SK-N-SH (cell line): ENCODE results near the gene LARP7. TPM values are rescaled to one million over a fixed set of nuclear protein-coding genes. Genes with fewer than 3 reads are reported as not detected.
A peak's percentile ranks its signal among the peaks of the same experiment; 100 is the strongest.

ENCODE experiments used
- CTCF ChIA-PET: fragments of 300-600, 350-600 bp; formaldehyde crosslinking; extraction: SDS; loops from one replicate; lab custom pipeline; 2021; lab: Yijun Ruan, JAX
- POLR2A ChIA-PET: fragments of 350-600 bp; sonication (Branson Sonifier 250); formaldehyde crosslinking; extraction: SDS; loops from one replicate; lab custom pipeline; 2020; ENCODE audit warnings: antibody characterized with exemption, inconsistent platforms; lab: Yijun Ruan, JAX
- DNase-seq: peaks from one replicate; pipeline ENCODE4 v3.0.0; 2012
- H2AFZ ChIP-seq: fragments of 200-600 bp; sonication (generic); 2 replicates; pipeline ENCODE4 v1.8.1; 2016; ENCODE audit warnings: antibody characterized with exemption, mild to moderate bottlenecking, low read depth
- H3F3A ChIP-seq: fragments of 200-600 bp; sonication (generic); replicated peaks from 2 replicates; pipeline ENCODE3; 2016; ENCODE audit warnings: antibody characterized with exemption, mild to moderate bottlenecking; ENCODE audit not compliant: insufficient read depth
- H3K27ac ChIP-seq, 2 experiments: fragments of 200-500 bp in 1 of 2; fragments of 200-600 bp in 1 of 2; sonication (Bioruptor generic) in 1 of 2; sonication (generic), shearing (Covaris generic) in 1 of 2; 2 replicates each; pipeline versions ENCODE4 v1.5.1 to v1.6.1; 2014 to 2016; ENCODE audit warnings: low read depth in 2 of 2, inconsistent platforms in 1 of 2, low read length in 1 of 2, mild to moderate bottlenecking in 1 of 2, mixed read lengths in 1 of 2
- H3K27me3 ChIP-seq: fragments of 200-600 bp; sonication (generic), shearing (Covaris generic); 2 replicates; pipeline ENCODE4 v1.6.1; 2016; ENCODE audit warnings: mixed run types; ENCODE audit not compliant: insufficient read depth
- H3K36me3 ChIP-seq, 2 experiments: fragments of 200-500 bp in 1 of 2; fragments of 200-600 bp in 1 of 2; sonication (Bioruptor generic) in 1 of 2; sonication (generic) in 1 of 2; replicated peaks in 1 of 2; 2 replicates each; pipeline versions ENCODE3 to v1.5.1; 2014 to 2016; ENCODE audit warnings: low read length in 1 of 2, mild to moderate bottlenecking in 1 of 2; ENCODE audit not compliant: insufficient read depth in 2 of 2, control insufficient read depth in 1 of 2
- H3K4me1 ChIP-seq, 2 experiments: fragments of 200-500 bp in 1 of 2; fragments of 200-600 bp in 1 of 2; sonication (Bioruptor generic) in 1 of 2; sonication (generic), shearing (Covaris generic) in 1 of 2; 2 replicates each; pipeline versions ENCODE4 v1.5.1 to v1.6.1; 2014 to 2016; ENCODE audit warnings: low read depth in 1 of 2, low read length in 1 of 2, mixed run types in 1 of 2; ENCODE audit not compliant: insufficient read depth in 2 of 2, control insufficient read depth in 1 of 2
- H3K4me2 ChIP-seq: fragments of 200-600 bp; sonication (generic), shearing (Covaris generic); 2 replicates; pipeline ENCODE4 v1.6.1; 2017; ENCODE audit warnings: mixed run types
- H3K4me3 ChIP-seq, 2 experiments: fragments of 200-500 bp in 1 of 2; fragments of 200-600 bp in 1 of 2; sonication (Bioruptor generic) in 1 of 2; sonication (generic), shearing (Covaris generic) in 1 of 2; 2 replicates each; pipeline versions ENCODE4 v1.5.1 to v1.8.1; 2014 to 2016; ENCODE audit warnings: low read depth in 2 of 2, inconsistent platforms in 1 of 2, low read length in 1 of 2, mild to moderate bottlenecking in 1 of 2, mixed read lengths in 1 of 2, moderate library complexity in 1 of 2
- H3K79me2 ChIP-seq: fragments of 200-600 bp; sonication (generic); 2 replicates; pipeline ENCODE4 v1.8.1; 2017; ENCODE audit warnings: mild to moderate bottlenecking; ENCODE audit not compliant: insufficient read depth
- H3K9ac ChIP-seq: fragments of 200-600 bp; sonication (generic); 2 replicates; pipeline ENCODE4 v1.6.1; 2017; ENCODE audit warnings: mixed run types
- H3K9me2 ChIP-seq: fragments of 200-600 bp; sonication (generic); 2 replicates; pipeline ENCODE4 v1.6.1; 2017; ENCODE audit warnings: mixed run types
- H3K9me3 ChIP-seq: fragments of 200-600 bp; sonication (generic); 2 replicates; pipeline ENCODE4 v1.6.1; 2017; ENCODE audit warnings: mixed run types, mild to moderate bottlenecking, moderate library complexity
- H4K20me1 ChIP-seq: fragments of 200-600 bp; sonication (generic); 2 replicates; pipeline ENCODE4 v1.6.1; 2017; ENCODE audit warnings: mild to moderate bottlenecking, mixed run types; ENCODE audit not compliant: insufficient read depth
- CHD2 ChIP-seq: fragments of 150-350 bp; IDR thresholded peaks from 2 replicates; pipeline ENCODE4 v1.6.1; 2018; ENCODE audit warnings: low read length; ENCODE audit not compliant: partially characterized antibody
- ELF1 ChIP-seq: IDR thresholded peaks from 2 replicates; pipeline ENCODE4 v1.4.0; 2012
- EP300 ChIP-seq, 2 experiments: IDR thresholded peaks; 2 replicates each; pipeline versions ENCODE4 v1.4.0 to v1.6.1; 2012; ENCODE audit warnings: borderline replicate concordance in 1 of 2, low read depth in 1 of 2, low read length in 1 of 2
- EZH2phosphoT487 ChIP-seq: fragments of 200-600 bp; sonication (generic); IDR thresholded peaks from 2 replicates; pipeline ENCODE4 v1.6.1; 2017; ENCODE audit warnings: low read depth, mixed run types, mild to moderate bottlenecking, antibody characterized with exemption, moderate library complexity, borderline replicate concordance
- FOSL2 ChIP-seq: IDR thresholded peaks from 2 replicates; pipeline ENCODE4 v1.4.0; 2012; ENCODE audit warnings: low read depth, mild to moderate bottlenecking, moderate library complexity, borderline replicate concordance
- FOXM1 ChIP-seq: IDR thresholded peaks from 2 replicates; pipeline ENCODE4 v1.4.0; 2012; ENCODE audit warnings: low read depth, mild to moderate bottlenecking
- MEF2A ChIP-seq: IDR thresholded peaks from 2 replicates; pipeline ENCODE4 v1.4.0; 2012; ENCODE audit warnings: low read depth, borderline replicate concordance
- MXI1 ChIP-seq: IDR thresholded peaks from 2 replicates; pipeline ENCODE4 v1.6.1; 2012; ENCODE audit warnings: mild to moderate bottlenecking, low read depth, low read length, improper control_type of control experiment
- NFIC ChIP-seq: IDR thresholded peaks from 2 replicates; pipeline ENCODE4 v1.4.0; 2012; ENCODE audit warnings: borderline replicate concordance
- PBX3 ChIP-seq: IDR thresholded peaks from 2 replicates; pipeline ENCODE4; 2012
- POLR2AphosphoS5 ChIP-seq: IDR thresholded peaks from 2 replicates; pipeline ENCODE4 v1.6.1; 2012; ENCODE audit warnings: low read depth, low read length
- RAD21 ChIP-seq: IDR thresholded peaks from 2 replicates; pipeline ENCODE4 v1.6.1; 2012; ENCODE audit warnings: mild to moderate bottlenecking, low read length
- RCOR1 ChIP-seq: fragments of 150-350 bp; IDR thresholded peaks from 2 replicates; pipeline ENCODE4 v1.6.1; 2017; ENCODE audit warnings: antibody characterized with exemption, low read length
- RXRA ChIP-seq: IDR thresholded peaks from 2 replicates; pipeline ENCODE4 v1.4.0; 2012; ENCODE audit warnings: low read depth, mild to moderate bottlenecking, borderline replicate concordance
- SIN3A ChIP-seq: IDR thresholded peaks from 2 replicates; pipeline ENCODE4 v1.6.1; 2012; ENCODE audit warnings: low read depth, mild to moderate bottlenecking, low read length, moderate library complexity, borderline replicate concordance
- SMC3 ChIP-seq: IDR thresholded peaks from 2 replicates; pipeline ENCODE4 v1.6.1; 2012; ENCODE audit warnings: low read depth, low read length, improper control_type of control experiment
- TAF1 ChIP-seq: IDR thresholded peaks from 2 replicates; pipeline ENCODE4 v1.6.1; 2012; ENCODE audit warnings: low read depth, mild to moderate bottlenecking, low read length, moderate library complexity, borderline replicate concordance
- TCF12 ChIP-seq: IDR thresholded peaks from 2 replicates; pipeline ENCODE4 v1.4.0; 2012
- YY1 ChIP-seq: IDR thresholded peaks from 2 replicates; pipeline ENCODE4 v1.4.0; 2012; ENCODE audit warnings: low read depth, mild to moderate bottlenecking
- WGBS: methylation state at CpG from one replicate; pipeline ENCODE4 v1.1.6; 2017; ENCODE audit warnings: low lambda C conversion rate; 5-methylcytosine and 5-hydroxymethylcytosine counted together
- polyA plus RNA-seq, 3 experiments: library from polyadenylated mRNA; depleted of rRNA; stranded (reverse); fragments of >200 nt; gene quantifications; 2 replicates each; pipeline ENCODE4 v1.2.3, GENCODE V29; 2012
- TF ChIP-seq, protein P1 (sequence below): fragments of 200-600 bp; sonication (generic); IDR thresholded peaks from 2 replicates; pipeline ENCODE4 v1.6.1; 2017; ENCODE audit warnings: antibody characterized with exemption, mild to moderate bottlenecking, moderate library complexity
- TF ChIP-seq, protein P2 (sequence below): fragments of 150-350 bp; IDR thresholded peaks from 2 replicates; pipeline ENCODE4 v1.6.1; 2016; ENCODE audit warnings: mild to moderate bottlenecking, low read depth, low read length
- TF ChIP-seq, protein P3 (sequence below): IDR thresholded peaks from 2 replicates; pipeline ENCODE4 v1.4.0; 2012; ENCODE audit warnings: low read depth

Gene LARP7
- polyA plus RNA-seq, 1 of the 3 experiments (the other 2 are of a cell fraction) = 9.4 TPM

DNA sequence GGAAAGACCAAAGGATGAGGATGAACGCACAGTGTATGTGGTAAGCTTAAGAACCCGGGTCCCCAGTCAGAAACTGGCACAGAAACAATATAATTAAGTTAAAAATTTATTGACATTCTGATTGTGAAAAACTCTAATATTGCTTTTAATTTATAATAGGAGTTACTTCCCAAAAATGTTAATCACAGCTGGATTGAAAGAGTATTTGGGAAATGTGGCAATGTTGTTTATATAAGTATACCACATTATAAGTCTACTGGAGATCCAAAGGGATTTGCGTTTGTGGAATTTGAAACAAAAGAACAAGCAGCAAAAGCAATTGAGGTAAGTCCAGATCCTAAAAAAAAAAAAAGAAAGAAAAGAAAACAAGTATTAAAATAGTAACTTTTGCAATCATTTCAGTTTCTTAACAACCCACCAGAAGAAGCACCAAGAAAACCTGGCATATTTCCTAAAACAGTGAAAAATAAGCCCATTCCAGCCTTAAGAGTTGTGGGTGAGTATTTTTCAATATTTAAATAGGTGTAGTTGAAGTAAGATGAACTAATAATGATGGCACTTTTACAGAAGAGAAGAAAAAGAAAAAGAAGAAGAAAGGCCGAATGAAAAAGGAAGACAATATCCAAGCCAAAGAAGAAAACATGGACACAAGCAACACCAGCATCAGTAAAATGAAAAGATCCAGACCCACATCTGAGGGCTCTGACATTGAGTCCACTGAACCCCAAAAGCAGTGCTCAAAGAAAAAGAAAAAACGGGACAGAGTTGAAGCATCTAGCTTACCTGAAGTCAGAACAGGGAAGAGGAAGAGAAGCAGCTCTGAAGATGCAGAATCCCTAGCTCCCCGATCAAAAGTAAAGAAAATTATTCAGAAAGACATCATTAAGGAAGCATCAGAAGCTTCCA, 9.9 kb downstream of the LARP7 start:
- Histone ChIP-seq H3K4me3 (no peak overlapping the region), H3K79me2 (peaks cover 15% of the 10 kb centered on the region), H3K9ac (no peak overlapping the region), H3K9me3 (no peaks in the 10 kb centered on the region; the same call in 1 of the 2 replicates)
- DNase-seq = no peak
- POLR2A ChIA-PET = no interaction called here
- TF ChIP-seq, protein P1, sequence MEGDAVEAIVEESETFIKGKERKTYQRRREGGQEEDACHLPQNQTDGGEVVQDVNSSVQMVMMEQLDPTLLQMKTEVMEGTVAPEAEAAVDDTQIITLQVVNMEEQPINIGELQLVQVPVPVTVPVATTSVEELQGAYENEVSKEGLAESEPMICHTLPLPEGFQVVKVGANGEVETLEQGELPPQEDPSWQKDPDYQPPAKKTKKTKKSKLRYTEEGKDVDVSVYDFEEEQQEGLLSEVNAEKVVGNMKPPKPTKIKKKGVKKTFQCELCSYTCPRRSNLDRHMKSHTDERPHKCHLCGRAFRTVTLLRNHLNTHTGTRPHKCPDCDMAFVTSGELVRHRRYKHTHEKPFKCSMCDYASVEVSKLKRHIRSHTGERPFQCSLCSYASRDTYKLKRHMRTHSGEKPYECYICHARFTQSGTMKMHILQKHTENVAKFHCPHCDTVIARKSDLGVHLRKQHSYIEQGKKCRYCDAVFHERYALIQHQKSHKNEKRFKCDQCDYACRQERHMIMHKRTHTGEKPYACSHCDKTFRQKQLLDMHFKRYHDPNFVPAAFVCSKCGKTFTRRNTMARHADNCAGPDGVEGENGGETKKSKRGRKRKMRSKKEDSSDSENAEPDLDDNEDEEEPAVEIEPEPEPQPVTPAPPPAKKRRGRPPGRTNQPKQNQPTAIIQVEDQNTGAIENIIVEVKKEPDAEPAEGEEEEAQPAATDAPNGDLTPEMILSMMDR = no peak
- TF ChIP-seq NFIC (no peak), EZH2phosphoT487 (no peak), ELF1 (no peak), RXRA (no peak), RAD21 (no peak), PBX3 (no peak), SIN3A (no peak), SMC3 (no peak), CHD2 (no peak)
- TF ChIP-seq, all 33 proteins: peak for 0
- Histone ChIP-seq H3K27me3 (no peaks in the 10 kb centered on the region), H3K4me1 (0 out of 4 replicates have a peak, but pooled peaks cover 0 to 3% of the 10 kb centered on the region in 2 experiments), H3K4me2 (no peak overlapping the region), H3K9me2 (no peaks in the 10 kb centered on the region), H4K20me1 (no peaks in the 10 kb centered on the region), H3K27ac (no peak overlapping the region; a peak in 1 of 4 replicates), H3K36me3 (peaks cover 61 to 69% of the 10 kb centered on the region in 2 experiments), H3F3A (peaks cover 24% of the 10 kb centered on the region), H2AFZ (no peak overlapping the region)
- CTCF ChIA-PET = interaction anchor here (0.7 to 4.0 kb wide), 3 partner anchors 10 to 325 kb away, joined by 3 to 17 read pairs (median 6); partner anchors contain the start of genes LARP7 and ZGRF1
- WGBS = 88% methylated on average over 6 of the region's 6 CpGs

- DNase-seq = no peak
Observed at GRCh38 chr4:112647785-112648184, 10.8 kb downstream of the LARP7 start.

More at GRCh38 chr4:112647785-112648184, 10.8 kb downstream of the LARP7 start:
- WGBS = 92% methylated on average over 3 of the region's 3 CpGs
- ChIA-PET CTCF (interaction anchor here (0.9 to 2.1 kb wide), 4 partner anchors 10 to 326 kb away, joined by 3 to 5 read pairs (median 4); partner anchors contain the start of gene LARP7), POLR2A (no interaction called here)
- no peaks in the 10 kb centered on the region for H3K27me3 ChIP-seq
- no peaks in the 10 kb centered on the region; the same call in 1 of the 2 replicates for H3K9me3 ChIP-seq
- TF ChIP-seq EP300 (IDR thresholded peaks at IDR 0.05; ENCODE audit: borderline replicate concordance in 1 of 2, low read depth in 1 of 2, low read length in 1 of 2) = no peak
- TF ChIP-seq EZH2phosphoT487 = no peak
- no peak for TF ChIP-seq MXI1
- no peak for TF ChIP-seq TCF12
- TF ChIP-seq, protein P2, sequence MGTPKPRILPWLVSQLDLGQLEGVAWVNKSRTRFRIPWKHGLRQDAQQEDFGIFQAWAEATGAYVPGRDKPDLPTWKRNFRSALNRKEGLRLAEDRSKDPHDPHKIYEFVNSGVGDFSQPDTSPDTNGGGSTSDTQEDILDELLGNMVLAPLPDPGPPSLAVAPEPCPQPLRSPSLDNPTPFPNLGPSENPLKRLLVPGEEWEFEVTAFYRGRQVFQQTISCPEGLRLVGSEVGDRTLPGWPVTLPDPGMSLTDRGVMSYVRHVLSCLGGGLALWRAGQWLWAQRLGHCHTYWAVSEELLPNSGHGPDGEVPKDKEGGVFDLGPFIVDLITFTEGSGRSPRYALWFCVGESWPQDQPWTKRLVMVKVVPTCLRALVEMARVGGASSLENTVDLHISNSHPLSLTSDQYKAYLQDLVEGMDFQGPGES = no peak
- TF ChIP-seq, protein P3, sequence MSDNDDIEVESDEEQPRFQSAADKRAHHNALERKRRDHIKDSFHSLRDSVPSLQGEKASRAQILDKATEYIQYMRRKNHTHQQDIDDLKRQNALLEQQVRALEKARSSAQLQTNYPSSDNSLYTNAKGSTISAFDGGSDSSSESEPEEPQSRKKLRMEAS = no peak
- no peak for TF ChIP-seq CHD2
- no peak for TF ChIP-seq POLR2AphosphoS5
- no peak for TF ChIP-seq SIN3A
- no peak for TF ChIP-seq FOSL2
- no peak for TF ChIP-seq MEF2A
- TF ChIP-seq TAF1 = no peak
- no peak for TF ChIP-seq RCOR1
- no peak for TF ChIP-seq YY1
- no peak for TF ChIP-seq RXRA
- TF ChIP-seq FOXM1 = no peak
- peaks cover 68 to 78% of the 10 kb centered on the region in 2 experiments for H3K36me3 ChIP-seq
- H3K4me1 ChIP-seq = 0 out of 4 replicates have a peak, but pooled peaks cover 0 to 3% of the 10 kb centered on the region in 2 experiments
- no peaks in the 10 kb centered on the region for H3K9me2 ChIP-seq
- no peak overlapping the region for H2AFZ ChIP-seq
- no peak overlapping the region for H3K4me3 ChIP-seq
- peaks cover 10% of the 10 kb centered on the region for H3K79me2 ChIP-seq
- H3K9ac ChIP-seq = no peak overlapping the region
- no peaks in the 10 kb centered on the region for H4K20me1 ChIP-seq
- H3F3A ChIP-seq = peaks cover 24% of the 10 kb centered on the region
- H3K4me2 ChIP-seq = no peak overlapping the region
- peak overlapping the region in 1 of 2 experiments; percentile 44; a peak in 2 of 4 replicates for H3K27ac ChIP-seq
